GM13976 (cell line): Measurements from ENCODE around the gene RPL27.

Experiments used
- DNase-seq: peaks from one replicate; pipeline ENCODE4 v3.0.0; 2012; ENCODE audit warnings: low spot score
- CTCF ChIP-seq: IDR thresholded peaks from 2 replicates; pipeline ENCODE4 v1.5.1; 2012; ENCODE audit warnings: borderline replicate concordance, mild to moderate bottlenecking; ENCODE audit not compliant: insufficient read depth; ENCODE audit errors: extremely low read depth, missing control alignments, control extremely low read depth
- in situ Hi-C: fragments of 300-500 bp; cut with MboI; formaldehyde crosslinking; loops from one replicate; pipeline ENCODE4 v1.12.0; 2022; ENCODE audit warnings: low sequenced_read_pairs, mixed read lengths, inconsistent platforms; ENCODE audit not compliant: unreplicated experiment

Gene RPL27

GRCh38 chr17:43027091-43028032 lies 29.1 kb downstream of the RPL27 start:
- DNase-seq = no peak
- in situ Hi-C loops = loop anchor here (25.0 kb wide), 1 partner anchor 285 kb away; no protein-coding TSS in a partner anchor

GRCh38 chr17:43028221-43028861 lies 30.1 kb downstream of the RPL27 start:
- no peak for DNase-seq
- in situ Hi-C loops = loop anchor here (25.0 kb wide), 1 partner anchor 284 kb away; no protein-coding TSS in a partner anchor
- no peak for TF ChIP-seq CTCF

More at GRCh38 chr17:43027091-43028032, 29.1 kb downstream of the RPL27 start:
- no peak for TF ChIP-seq CTCF

GRCh38 chr17:43030137-43030767 lies 32.0 kb downstream of the RPL27 start:
- no peak for TF ChIP-seq CTCF
- DNase-seq = no peak
- in situ Hi-C loops = loop anchor here (25.0 kb wide), 1 partner anchor 282 kb away; no protein-coding TSS in a partner anchor

DNA sequence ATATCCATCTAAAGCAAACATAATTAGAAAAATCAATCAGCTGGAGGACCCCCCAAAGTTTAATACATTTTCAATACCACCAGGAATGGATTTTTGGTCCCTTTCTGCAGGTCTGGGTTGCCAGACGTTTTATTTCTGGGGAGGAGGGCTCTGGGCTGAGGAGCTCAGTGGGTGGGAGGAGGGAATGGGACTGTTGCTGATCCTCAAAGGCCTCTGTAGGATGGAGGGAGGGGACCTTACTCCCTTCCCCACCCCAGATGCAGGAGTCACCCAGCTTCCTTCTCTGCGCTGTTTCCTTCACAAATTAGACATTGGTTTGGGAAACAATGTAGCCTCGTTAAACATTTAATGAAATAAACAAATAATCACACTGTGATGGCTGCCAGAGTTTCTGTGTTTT lies 33.4 kb downstream of the RPL27 start:
- DNase-seq = no peak

GRCh38 chr17:43033948-43034881 lies 36.0 kb downstream of the RPL27 start:
- in situ Hi-C loops = loop anchor here (25.0 kb wide), 1 partner anchor 278 kb away; no protein-coding TSS in a partner anchor
- no peak for TF ChIP-seq CTCF
- DNase-seq = no peak

More for the DNA sequence above, 33.4 kb downstream of the RPL27 start:
- in situ Hi-C loops = loop anchor here (25.0 kb wide), 1 partner anchor 281 kb away; no protein-coding TSS in a partner anchor
- no peak for TF ChIP-seq CTCF
